Fibroblast of skin of right biceps (primary cell): ENCODE data around the gene SUPT4H1.
A peak's percentile ranks its signal among the peaks of the same experiment; 100 is the strongest.
"Not testable (repeated sequence)": the region's sequence is repeated elsewhere in the genome, so short reads cannot be mapped to it uniquely, and the experiment has no call there.

Source experiments
- DNase-seq: peaks from one replicate; pipeline ENCODE4 v3.0.0-alpha.2; 2013

SUPT4H1 gene

DNA sequence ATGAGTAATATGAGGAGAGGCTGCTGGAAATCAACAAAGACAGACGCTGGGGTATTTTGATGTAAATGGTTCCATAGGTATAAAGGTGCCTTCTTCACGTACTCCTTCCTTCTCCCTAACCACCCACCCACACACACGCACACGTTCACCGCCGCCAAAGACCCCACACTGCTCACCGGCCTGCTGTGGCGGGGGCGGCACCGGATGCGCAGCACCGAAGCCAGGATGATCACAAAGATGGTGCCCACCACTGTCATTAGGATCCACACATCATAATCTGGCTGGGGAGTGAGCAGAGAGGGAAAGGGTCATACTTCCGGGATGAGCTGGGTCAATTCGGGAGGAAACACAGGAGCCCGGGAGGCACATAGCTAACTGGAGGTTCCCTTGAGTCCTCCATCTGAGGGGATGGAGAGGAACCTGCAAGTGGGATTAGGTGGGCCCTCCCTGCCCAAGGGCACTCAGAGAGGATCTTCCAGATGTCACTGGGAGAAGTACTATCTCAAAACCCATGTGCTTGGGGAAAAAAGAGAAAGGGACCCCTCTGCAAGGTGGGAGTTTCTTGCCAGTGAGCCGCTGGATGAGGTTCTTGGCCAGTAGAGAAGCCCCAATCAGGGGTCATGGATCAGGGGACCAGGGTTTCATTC, 10.5 kb upstream of the SUPT4H1 start:
- DNase-seq = no peak

DNA sequence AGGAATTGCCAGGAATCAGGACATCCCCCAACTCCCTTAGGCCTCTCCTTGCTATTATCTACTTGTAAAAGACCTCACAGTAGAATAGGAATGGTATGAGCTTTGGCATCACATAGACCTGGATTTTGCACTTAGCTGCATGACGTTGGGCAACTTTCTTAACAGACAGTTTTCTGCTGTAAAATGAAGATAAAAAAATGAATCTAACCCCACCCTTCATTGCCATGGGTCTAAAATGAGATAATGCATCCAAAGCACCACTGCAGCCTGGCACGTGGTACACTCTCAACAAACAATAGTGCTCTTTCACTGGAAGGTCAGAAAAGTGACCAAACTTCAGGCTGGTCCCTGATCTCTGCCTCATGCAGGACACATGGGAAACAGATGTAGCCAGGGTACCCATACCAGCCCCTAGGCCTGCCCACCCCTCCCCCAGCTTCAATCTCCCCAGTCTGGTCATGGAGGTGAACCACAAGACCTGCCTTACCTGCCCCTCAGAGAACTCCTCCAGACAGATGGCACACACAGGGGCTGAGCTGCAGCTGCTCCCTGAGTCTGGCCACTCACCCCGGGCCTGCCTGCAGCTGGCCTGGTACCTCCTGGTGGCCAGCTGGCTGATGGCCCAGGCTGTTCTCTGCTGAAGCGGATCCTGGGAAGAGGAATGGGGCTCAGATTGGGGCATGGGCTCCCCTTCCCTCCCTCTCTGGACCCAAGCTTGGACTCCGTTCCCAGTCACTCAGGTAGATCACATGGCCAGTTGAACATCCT, 8.5 kb upstream of the SUPT4H1 start:
- DNase-seq = no peak

DNA sequence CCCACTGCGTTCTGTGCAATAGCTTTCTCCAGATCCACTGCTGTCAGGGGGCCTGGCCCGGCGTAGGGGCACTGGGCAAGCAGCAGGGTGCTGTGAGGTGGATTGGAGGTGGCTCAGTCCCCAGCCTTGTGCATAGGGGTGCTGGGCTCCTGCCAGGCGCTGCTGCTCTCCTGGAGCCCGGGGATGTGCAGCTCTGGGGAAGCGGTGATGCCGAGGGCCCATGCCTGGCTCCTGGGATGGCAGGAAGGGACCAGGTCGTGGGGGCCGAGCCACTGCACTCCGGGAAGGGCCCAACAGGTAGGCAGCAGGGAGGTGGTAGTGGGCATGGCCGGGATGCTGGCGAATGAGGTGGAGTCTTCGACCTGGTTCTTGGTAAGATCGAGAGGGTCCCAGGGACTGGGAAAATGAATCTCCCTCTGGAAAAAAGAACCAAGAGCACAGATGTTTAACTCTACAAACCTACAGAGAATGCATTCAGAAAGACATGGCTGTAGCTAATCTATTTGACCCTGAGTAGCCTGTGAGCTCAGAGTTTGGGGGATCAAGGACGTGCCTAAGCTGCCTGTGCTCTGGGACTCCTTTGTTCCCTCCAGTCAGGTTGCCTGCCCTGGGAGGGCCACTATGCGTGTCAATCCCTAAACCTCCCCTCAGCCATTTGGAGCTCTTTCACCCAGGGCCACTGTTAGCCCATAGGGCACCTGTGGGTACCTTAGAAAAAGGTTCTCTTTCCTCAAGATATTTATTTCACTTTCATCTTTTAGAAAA, 6.6 kb upstream of the SUPT4H1 start:
- no peak for DNase-seq

DNA sequence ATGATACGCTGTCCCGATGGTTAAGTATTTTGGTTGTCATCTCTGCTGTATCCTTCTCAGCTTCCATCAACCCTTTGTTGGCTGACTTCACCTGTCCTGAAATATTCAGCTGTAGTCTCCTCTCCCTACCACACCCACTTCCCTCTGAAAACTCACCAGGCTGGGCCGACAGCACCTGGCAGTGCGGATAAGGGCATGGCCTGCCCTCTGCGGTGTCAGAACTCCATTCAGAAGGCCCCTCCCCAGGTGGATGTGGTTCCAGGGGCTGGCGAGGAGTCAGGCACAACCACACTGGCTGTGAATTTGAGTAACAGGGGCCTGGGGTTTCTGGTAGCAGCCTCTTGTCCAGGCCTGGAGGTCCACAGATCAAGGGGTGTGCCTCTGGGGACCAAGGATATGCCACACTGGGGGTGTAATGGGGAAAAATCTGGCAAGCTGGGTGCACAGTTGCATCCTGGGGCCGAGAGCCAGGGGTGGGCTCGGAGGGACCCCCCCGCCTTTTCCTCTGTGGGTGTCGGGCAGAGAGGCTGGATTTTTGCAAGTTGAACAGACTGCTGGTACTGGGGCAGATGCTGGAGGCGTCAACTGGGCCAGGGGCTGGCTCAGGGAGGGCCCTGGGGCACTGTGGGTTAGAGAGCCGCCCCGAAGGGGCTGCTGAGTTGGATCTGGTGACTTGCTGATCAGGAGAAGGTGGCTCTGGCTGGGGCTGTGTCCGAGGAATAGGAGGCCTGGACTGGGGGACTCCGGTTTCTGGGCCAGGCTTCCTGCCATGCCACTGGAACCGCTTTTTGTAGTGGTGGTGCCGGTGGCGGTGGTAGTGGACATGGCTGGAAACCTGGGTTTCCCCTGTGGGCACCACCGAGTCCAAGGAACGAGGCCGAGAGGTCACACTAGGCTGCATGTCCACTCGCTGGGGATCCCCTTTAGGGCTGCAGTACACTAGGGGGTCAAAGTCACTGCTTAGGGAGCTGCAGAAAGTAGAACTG, 5.6 kb upstream of the SUPT4H1 start:
- no peak for DNase-seq

DNA sequence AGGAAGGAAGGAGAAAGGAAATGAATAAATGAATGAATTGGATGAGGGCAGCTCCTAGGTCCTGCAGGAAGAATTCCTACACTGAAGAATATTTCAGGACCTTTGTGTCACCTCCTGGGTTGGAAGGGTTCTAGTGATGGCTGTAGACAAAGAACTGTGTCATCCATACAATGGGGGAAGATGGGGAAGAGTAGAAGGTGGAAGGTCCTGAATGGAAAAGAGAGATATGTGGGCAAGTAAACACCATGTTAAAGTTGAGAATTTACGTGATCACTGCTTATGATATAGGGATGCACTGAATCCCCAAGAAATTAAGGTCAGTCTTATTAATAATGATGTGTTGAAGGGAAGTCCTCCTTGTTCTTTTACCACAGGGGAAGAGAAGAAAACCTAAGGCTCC, 4.2 kb upstream of the SUPT4H1 start:
- DNase-seq = no peak

DNA sequence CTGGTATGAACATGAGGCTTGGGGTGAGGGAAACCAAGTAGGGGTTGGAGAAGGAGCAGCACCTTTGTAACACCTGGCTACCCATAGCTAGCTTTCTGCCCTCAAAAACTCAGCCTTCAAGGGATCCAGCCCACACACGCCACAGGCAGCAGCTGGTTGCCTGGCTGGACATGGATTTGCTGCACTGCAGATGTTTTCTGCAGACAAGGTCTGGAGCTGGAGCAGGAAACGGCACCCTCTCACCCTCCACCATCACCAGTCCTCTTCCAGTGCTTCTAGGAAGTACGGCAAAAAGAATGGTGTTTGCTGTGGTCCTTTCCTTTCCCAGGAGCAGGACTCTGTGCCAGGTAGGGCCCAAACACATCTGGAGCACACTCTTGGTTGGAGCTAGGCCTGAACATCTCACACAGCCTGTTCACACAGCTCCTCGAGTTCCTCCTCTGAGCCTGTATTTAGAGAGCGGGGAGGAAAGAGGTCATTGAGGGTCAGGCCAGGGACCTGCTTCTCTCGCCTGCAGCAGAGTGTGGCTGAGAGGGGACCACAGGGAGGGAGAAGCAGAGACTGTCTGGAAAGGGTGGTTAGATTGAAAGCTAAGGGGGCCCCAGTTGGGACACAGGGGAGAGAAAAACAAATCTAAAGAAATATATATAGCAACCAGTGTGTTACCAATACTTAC, 2.7 kb upstream of the SUPT4H1 start:
- DNase-seq = no peak

DNA sequence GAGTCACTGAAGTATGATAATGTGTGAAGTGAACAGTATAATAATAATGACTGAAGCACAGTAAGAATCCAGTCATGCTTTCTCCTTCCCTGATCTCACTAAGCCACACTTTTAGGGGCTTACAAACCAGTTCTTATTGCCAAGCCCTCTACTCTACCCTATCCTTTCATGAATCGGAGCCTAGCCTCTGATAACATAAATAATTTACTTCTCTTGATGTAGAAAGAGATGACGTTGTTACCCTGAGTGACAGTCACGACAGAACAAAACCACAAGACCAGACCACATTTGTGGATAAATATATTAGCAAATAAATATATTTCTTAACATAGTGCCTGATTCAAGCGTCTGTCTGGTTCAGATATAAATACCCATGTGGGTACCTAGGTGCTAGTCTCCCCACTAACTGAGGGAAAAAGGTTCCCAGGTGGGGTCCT, 1.4 kb upstream of the SUPT4H1 start:
- no peak for DNase-seq

DNA sequence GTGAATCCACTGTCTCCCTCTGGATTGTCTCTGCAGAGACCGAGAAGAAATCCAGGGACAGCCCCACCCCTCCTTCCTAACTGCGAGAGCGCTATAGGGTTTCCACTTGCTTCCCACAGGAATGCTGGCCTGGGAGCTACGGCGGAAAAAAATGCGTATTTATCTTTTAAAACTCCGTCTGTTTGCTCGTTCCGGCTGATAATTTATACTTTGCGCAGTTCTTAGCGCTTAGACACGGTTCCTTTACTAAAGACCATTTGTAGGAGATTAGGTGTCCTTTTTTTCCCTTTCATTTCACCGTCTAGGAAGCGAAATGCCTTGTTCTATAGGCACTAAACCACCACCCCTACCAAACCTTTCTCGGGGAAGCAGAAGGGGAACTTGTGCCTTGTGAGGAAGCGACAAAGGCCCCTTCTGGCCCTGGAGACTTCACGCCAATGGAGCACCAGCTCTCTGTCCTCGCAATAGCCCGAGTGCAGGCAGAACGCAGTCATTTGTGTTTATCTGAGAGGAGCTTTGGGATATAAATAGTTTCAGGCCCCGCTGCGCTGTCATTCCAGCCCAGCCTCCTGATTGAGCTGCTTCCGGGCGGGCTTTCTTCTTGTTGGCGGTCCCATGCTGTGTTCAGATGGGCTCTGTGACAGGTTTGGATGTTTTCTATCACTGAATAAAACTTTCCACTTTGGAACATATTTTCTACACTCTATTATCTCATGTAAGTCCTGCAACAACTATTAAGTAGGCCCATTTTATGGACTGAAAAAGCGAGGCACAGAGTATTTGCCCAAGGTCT, 791 bp upstream of the SUPT4H1 start:
- DNase-seq = peak; percentile 57

DNA sequence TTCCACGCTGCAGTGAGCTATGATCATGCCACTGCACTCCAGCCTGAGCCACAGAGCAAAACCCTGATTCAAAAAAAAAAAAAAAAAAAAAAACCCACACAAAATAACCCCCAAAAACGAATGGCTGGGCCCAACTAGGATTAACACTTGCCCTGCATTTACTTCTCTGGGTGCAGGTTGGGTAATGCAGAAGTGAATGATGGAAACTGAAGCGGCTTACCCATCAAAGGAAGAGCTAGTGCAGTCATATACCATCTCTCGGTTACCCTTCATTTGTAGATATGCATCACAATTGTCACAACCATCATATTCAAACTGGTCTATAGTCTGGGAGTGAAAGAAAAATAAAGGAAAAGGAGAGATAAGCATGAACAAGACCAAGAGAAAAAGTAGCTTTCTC, 819 bp downstream of the SUPT4H1 start:
- DNase-seq = no peak

DNA sequence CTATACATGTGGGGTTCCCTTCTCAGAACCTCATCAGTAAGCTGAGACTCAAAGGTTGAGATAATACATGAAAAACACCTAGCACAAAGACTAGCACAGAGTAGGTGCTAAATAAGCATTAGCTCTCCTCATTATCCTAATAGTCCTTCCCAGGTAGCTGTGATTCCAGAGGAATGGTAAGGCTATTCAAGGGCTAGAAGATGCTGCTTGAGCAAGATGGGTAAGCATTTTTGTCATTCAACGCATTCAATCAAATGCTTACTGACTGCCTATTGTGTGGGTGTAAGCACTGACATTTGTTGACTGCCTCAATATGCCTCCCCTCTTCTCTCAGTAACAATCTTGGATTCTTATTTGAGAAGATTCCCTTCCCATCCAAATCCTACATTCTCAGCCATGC, 4.0 kb downstream of the SUPT4H1 start:
- no peak for DNase-seq

DNA sequence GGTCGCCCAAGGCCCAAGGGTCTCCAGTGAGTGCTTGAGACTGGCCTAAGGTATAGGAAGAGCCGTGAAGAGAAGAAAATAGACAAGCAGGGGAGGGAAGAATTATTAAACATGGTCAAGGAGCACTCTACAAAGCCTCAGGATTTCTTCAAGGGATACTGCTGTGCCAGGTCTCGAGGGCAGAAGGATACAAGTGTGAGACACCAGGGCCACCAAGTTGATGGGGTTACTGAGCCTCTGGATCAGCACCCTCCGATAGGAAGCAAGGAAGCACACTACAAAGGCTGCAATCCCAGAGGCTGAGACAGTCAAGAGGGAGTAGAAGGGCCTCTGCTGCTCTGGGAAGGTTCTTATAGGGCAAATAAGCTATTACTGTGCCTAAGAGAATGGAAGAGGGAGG, 6.5 kb downstream of the SUPT4H1 start:
- no peak for DNase-seq

DNA sequence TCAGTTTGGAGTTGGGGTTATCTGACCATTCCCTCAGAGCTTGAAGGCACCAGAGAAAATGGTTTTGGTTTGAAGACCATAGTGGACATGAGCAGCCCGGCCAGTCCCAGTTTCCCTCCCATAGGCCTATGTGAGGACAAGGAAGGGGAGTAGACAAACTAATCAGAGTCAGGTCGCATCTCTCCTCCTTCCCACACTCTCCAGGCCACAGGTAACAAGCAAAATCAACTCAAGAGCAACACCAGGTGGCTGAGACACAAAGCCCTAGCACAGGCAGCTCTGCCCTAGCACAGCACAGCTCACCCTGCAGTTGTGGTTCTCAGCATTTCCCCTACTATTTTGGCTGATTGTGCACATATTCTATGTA, 7.2 kb downstream of the SUPT4H1 start:
- DNase-seq = no peak

DNA sequence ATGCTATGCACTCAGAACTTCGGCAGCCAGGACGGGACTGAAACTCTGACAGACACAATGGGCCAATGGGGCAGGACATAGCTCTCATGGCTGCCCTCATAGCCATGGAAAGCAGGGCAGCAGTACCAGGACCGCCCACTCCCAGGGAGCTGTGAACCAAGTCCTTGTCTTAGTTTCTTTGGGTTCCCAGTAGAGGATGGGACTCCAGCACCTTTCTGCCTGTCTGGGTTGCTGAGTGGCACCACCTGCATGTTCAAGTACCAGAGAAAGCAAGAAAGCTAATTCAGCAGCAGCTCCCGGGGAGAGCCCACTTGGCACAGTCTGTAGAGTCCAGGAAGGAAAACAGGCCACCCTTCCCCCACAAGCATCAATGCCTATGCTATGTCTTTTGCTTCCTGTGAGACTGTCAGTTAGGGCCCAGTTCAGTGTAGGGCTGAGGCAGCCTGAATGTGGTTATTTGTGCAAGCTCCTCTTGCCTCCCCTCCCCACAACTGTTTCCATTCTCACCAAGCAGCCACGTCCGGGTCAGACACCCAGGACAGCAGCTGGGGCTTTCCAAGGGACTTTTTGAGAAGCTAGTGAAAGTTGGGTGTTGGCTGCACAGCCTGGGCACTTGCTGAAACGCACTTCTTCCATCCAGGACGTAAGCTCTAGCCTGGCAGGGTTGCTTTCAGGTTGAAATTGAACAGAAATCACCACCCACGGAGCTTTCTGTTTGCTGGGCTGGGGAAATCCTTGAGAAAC, 7.8 kb downstream of the SUPT4H1 start:
- DNase-seq = no peak

DNA sequence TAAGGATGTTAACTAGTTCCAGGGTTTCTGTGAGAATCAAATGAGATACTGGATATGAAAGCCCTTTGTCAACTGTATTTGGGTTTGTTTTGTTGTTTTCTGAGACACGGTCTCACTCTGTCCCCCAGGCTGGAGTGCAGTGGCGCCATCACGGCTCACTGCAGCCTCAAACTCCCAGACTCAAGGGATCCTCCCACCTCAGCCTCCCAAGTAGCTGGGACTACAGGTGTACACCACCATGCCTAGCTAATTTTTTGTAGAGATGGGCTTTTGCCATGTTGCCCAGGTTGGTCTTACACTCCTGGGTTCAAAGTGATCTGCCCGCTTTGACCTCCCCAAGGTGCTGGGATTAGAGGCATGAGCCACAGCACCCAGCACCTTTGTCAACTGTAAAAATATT, 8.9 kb downstream of the SUPT4H1 start:
- DNase-seq = no peak

DNA sequence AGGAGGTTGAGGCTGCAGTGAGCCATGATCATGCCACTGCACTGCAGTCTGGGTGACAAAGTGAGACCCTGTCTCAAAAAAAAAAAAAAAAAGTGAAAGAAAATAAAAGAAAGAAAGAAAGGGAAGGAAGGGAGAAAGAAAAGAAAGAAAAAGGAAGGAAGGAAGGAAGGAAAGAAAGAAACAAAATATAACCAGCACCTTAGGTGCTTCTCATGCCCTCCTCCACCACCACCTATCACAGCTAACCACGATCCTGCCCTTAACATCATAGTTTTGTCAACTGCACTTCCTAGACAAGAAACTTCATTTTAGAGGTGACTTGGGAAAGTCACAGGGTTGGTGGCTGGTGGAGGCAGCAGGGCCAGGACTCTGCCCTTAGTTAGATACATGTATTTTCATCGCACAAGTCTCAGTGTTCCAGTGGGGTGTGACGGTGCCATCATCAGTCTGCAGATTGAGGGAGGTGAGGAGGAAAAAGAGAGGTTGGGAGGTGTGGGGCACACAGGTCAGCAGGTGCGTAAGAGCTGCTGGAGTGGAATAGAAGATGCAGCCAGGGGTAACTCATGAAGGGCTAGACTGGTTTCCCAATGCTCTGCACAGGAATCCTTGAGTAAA, 10.0 kb downstream of the SUPT4H1 start:
- DNase-seq = no peak

DNA sequence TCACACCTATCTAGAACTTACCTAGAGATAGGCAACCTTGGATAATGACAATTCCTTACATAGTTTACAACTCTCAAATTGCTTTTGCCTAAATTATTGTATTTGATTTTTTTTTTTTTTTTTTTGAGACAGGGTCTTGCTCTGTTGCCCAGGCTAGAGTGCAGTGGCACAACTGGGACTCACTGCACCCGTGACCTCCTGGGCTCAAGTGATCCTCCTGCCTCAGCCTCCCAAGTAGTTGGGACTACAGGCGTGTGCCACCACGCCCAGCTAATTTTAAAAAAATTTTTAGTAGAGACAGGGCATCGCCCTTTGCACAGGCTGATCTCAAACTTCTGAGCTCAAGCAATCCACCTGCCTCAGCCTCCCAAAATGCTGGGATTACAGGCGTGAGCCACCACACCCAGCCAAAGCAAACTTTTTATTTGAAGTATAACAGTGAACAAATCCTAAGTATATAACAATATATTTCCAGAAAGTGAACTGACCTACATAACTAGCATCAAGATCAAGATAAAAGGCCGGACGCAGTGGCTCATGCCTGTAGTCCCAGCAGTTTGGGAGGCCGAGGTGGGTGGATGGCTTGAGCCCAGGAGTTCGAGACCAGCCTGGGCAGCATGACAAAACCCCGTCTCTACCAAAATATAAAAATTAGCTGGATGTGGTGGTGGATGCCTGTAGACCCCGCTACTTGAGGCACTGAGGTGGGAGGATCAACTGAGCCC, 10.7 kb downstream of the SUPT4H1 start:
- not testable (repeated sequence) for DNase-seq

DNA sequence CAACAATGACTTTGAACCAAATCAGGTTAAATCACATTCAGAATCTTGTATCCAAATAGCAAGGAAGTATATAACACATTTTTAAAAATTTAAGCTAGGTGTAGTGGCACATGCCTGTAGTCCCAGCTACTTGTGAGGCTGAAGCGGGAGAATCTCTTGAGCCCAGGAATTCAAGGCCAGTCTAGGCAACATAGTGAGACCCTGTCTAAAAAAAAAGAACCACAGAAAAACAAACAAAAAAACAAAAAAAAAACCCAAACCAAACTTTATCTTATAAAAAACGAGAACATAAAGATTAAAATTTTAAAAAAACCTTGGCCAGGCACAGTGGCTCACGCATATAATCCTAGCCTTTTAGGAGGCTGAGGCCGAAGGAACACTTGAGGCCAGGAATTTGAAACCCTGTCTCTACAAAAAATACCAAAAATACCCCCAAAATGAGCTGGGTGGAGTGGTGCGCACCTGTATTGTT, 11.6 kb downstream of the SUPT4H1 start:
- DNase-seq = no peak

DNA sequence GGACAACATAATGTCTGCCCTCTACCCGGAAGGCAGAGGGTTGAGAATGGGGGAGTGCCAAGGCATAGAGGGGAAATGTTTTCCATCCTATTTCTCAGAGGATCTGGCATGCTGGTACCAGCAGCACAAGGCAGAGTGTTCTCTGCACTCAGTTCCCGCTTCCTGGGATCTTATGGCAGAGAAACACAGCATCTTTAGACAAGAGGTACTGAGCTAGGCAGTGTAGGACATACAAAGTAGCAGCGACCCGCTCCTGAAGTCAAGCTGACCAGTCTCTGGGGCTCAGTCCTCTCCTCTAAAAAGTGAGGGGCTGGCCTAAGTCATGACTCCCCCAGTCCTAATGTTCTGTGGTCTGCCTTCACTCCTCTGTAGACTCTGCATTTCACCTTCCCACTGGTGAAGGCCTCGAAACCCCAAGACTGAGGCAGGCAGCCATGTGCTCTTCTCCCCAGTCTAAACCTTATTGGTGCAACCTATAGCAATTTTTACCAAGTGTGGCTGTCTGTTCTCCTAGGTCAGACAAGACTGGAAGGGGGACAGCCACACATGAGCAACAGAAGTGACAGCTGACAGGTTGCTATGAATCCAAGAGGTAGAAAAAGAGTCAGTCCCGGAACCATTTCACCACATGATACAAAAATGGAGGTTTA, 12.1 kb downstream of the SUPT4H1 start:
- no peak for DNase-seq
